Ammon's horn (tissue), 1 donor: ENCODE data around the gene BICDL2.
"Not testable (repeated sequence)": the region's sequence is repeated elsewhere in the genome, so short reads cannot be mapped to it uniquely, and the experiment has no call there.

Experiments used
- DNase-seq: peaks from one replicate; pipeline ENCODE4 v3.0.0-alpha.2; 2016; ENCODE audit warnings: low spot score

Gene BICDL2

GRCh38 chr16:3036726-3037315 lies at the start of gene BICDL2:
TSS of gene BICDL2 (minus strand) at chr16:3036944. CDS start at chr16:3035496, 1,448 bp downstream.
- DNase-seq, result no peak

- DNase-seq, result no peak
These were observed 49.3 kb upstream of the BICDL2 start for GRCh38 chr16:3085868-3086595.

GRCh38 chr16:3084969-3085670 lies 48.4 kb upstream of the BICDL2 start:
- no peak for DNase-seq

- DNase-seq, result no peak
These were observed 47.7 kb upstream of the BICDL2 start for GRCh38 chr16:3084491-3084890.

- not testable (repeated sequence) for DNase-seq
These were observed 46.7 kb upstream of the BICDL2 start for GRCh38 chr16:3083408-3083807.

GRCh38 chr16:3081957-3082356 lies 45.2 kb upstream of the BICDL2 start:
- not testable (repeated sequence) for DNase-seq

- no peak for DNase-seq
These were observed 43.3 kb upstream of the BICDL2 start for GRCh38 chr16:3080024-3080423.

GRCh38 chr16:3076577-3076976 lies 39.8 kb upstream of the BICDL2 start:
- no peak for DNase-seq

GRCh38 chr16:3075946-3076345 lies 39.2 kb upstream of the BICDL2 start:
- not testable (repeated sequence) for DNase-seq

- DNase-seq, result no peak
These were observed 38.8 kb upstream of the BICDL2 start for GRCh38 chr16:3075523-3075915.

- DNase-seq, result no peak
These were observed 38.2 kb upstream of the BICDL2 start for GRCh38 chr16:3074860-3075522.

- no peak for DNase-seq
These were observed 36.7 kb upstream of the BICDL2 start for GRCh38 chr16:3073448-3073847.

GRCh38 chr16:3072576-3073263 lies 36.0 kb upstream of the BICDL2 start:
- not testable (repeated sequence) for DNase-seq

- not testable (repeated sequence) for DNase-seq
These were observed 35.4 kb upstream of the BICDL2 start for GRCh38 chr16:3072148-3072547.

GRCh38 chr16:3071655-3072054 lies 34.9 kb upstream of the BICDL2 start:
- DNase-seq, result no peak

GRCh38 chr16:3070608-3071111 lies 33.9 kb upstream of the BICDL2 start:
- no peak for DNase-seq

- DNase-seq, result not testable (repeated sequence)
These were observed 32.4 kb upstream of the BICDL2 start for GRCh38 chr16:3069146-3069545.

GRCh38 chr16:3068487-3068886 lies 31.7 kb upstream of the BICDL2 start:
- no peak for DNase-seq

GRCh38 chr16:3066440-3066748 lies 29.6 kb upstream of the BICDL2 start:
- no peak for DNase-seq

- no peak for DNase-seq
These were observed 29.1 kb upstream of the BICDL2 start for GRCh38 chr16:3065742-3066439.

- no peak for DNase-seq
These were observed 28.5 kb upstream of the BICDL2 start, which contains the start of gene IL32 for GRCh38 chr16:3065069-3065741. TSS of gene IL32 (plus strand) at chr16:3065640. CDS start at chr16:3065812, 172 bp downstream.
